SK-N-SH treated with all-trans-retinoic acid at 6 μM for 48 hours (cell line): ENCODE results near the gene SERPINB1.

ENCODE experiments used
- ARNTL ChIP-seq: fragments of 450-650 bp; formaldehyde crosslinking; IDR thresholded peaks from 2 replicates; pipeline ENCODE4 v1.5.0; 2020; ENCODE audit warnings: low read depth, mild to moderate bottlenecking, moderate library complexity, borderline replicate concordance
- BACH2 ChIP-seq: fragments of 250-450 bp; sonication (Bioruptor Pico); IDR thresholded peaks from 2 replicates; pipeline ENCODE4 v1.9.0; 2021; ENCODE audit warnings: mild to moderate bottlenecking, borderline replicate concordance
- ESRRG ChIP-seq: fragments of 250-450 bp; sonication (Bioruptor Pico); IDR thresholded peaks from 2 replicates; pipeline ENCODE4 v1.6.1; 2021; ENCODE audit warnings: mild to moderate bottlenecking
- OSR1 ChIP-seq: fragments of 250-450 bp; sonication (Bioruptor Pico); IDR thresholded peaks from 2 replicates; pipeline ENCODE4 v1.8.0; 2022; ENCODE audit warnings: moderate library complexity, mild to moderate bottlenecking, inconsistent platforms
- SNAI2 ChIP-seq: fragments of 250-450 bp; sonication (Bioruptor Pico); IDR thresholded peaks from 2 replicates; pipeline ENCODE4 v1.5.0; 2020; ENCODE audit warnings: mild to moderate bottlenecking, moderate library complexity
- TOX ChIP-seq: fragments of 250-450 bp; sonication (Bioruptor Pico); IDR thresholded peaks from 2 replicates; pipeline ENCODE4 v1.8.0; 2021; ENCODE audit warnings: mild to moderate bottlenecking, moderate library complexity, borderline replicate concordance
- ZC3H10 ChIP-seq: fragments of 250-450 bp; sonication (Bioruptor Pico); IDR thresholded peaks from 2 replicates; pipeline ENCODE4 v1.5.1; 2021; ENCODE audit warnings: mild to moderate bottlenecking, moderate library complexity
- TF ChIP-seq, protein P1 (sequence below): fragments of 250-450 bp; sonication (Bioruptor Pico); IDR thresholded peaks from 2 replicates; pipeline ENCODE4 v1.8.0; 2020; ENCODE audit warnings: mild to moderate bottlenecking, moderate library complexity, borderline replicate concordance
- TF ChIP-seq, protein P2 (sequence below): fragments of 250-450 bp; sonication (Bioruptor Pico); IDR thresholded peaks from 2 replicates; pipeline ENCODE4 v1.5.1; 2020; ENCODE audit warnings: low read depth, mild to moderate bottlenecking, moderate library complexity
- TF ChIP-seq, protein P3 (sequence below): fragments of 250-450 bp; sonication (Bioruptor Pico); IDR thresholded peaks from 2 replicates; pipeline ENCODE4 v1.8.0; 2021; ENCODE audit warnings: low read depth, mild to moderate bottlenecking, moderate library complexity, borderline replicate concordance

DNA sequence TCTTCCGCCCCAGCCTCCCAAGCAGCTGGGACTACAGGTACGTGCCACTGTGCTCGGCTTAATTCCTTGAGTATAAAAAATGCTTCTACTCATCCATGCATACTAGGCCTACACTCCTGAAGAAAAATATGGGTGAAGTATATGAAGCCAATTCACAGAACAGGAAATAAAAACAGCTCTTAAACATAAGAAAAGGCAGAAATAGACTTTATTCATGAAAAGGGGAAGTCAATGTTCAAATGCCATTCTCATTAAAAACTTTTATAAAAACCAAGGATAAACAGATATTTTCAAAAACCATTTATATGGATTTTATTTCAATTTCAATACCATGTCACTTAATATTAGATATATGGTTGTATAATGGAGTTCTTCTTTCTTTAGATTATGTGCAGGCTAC is 43.1 kb upstream of the SERPINB1 start:
- TF ChIP-seq ESRRG (CRISPR knock-in tag) (no peak), BACH2 (no peak), TOX (no peak), ZC3H10 (no peak), ARNTL (no peak), SNAI2 (CRISPR knock-in tag) (no peak), OSR1 (CRISPR knock-in tag) (no peak)
- TF ChIP-seq, protein P1, sequence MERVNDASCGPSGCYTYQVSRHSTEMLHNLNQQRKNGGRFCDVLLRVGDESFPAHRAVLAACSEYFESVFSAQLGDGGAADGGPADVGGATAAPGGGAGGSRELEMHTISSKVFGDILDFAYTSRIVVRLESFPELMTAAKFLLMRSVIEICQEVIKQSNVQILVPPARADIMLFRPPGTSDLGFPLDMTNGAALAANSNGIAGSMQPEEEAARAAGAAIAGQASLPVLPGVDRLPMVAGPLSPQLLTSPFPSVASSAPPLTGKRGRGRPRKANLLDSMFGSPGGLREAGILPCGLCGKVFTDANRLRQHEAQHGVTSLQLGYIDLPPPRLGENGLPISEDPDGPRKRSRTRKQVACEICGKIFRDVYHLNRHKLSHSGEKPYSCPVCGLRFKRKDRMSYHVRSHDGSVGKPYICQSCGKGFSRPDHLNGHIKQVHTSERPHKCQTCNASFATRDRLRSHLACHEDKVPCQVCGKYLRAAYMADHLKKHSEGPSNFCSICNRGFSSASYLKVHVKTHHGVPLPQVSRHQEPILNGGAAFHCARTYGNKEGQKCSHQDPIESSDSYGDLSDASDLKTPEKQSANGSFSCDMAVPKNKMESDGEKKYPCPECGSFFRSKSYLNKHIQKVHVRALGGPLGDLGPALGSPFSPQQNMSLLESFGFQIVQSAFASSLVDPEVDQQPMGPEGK (CRISPR knock-in tag): no peak
- TF ChIP-seq, protein P2, sequence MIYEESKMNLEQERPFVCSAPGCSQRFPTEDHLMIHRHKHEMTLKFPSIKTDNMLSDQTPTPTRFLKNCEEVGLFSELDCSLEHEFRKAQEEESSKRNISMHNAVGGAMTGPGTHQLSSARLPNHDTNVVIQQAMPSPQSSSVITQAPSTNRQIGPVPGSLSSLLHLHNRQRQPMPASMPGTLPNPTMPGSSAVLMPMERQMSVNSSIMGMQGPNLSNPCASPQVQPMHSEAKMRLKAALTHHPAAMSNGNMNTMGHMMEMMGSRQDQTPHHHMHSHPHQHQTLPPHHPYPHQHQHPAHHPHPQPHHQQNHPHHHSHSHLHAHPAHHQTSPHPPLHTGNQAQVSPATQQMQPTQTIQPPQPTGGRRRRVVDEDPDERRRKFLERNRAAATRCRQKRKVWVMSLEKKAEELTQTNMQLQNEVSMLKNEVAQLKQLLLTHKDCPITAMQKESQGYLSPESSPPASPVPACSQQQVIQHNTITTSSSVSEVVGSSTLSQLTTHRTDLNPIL: no peak
- TF ChIP-seq, protein P3, sequence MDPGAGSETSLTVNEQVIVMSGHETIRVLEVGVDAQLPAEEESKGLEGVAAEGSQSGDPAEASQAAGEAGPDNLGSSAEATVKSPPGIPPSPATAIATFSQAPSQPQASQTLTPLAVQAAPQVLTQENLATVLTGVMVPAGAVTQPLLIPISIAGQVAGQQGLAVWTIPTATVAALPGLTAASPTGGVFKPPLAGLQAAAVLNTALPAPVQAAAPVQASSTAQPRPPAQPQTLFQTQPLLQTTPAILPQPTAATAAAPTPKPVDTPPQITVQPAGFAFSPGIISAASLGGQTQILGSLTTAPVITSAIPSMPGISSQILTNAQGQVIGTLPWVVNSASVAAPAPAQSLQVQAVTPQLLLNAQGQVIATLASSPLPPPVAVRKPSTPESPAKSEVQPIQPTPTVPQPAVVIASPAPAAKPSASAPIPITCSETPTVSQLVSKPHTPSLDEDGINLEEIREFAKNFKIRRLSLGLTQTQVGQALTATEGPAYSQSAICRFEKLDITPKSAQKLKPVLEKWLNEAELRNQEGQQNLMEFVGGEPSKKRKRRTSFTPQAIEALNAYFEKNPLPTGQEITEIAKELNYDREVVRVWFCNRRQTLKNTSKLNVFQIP (CRISPR knock-in tag): no peak
